BJ (cell line): ENCODE measurements around the gene ZNF189. TPM values are rescaled to one million over a fixed set of nuclear protein-coding genes. Genes with fewer than 3 reads are reported as not detected.

Source experiments
- CTCF ChIA-PET: fragments of 350-600 bp; formaldehyde crosslinking; extraction: SDS; loops from one replicate; lab custom pipeline; 2021; ENCODE audit warnings: antibody characterized with exemption, inconsistent platforms; lab: Yijun Ruan, JAX
- POLR2A ChIA-PET: fragments of 300-600 bp; sonication (Branson Sonifier 250); formaldehyde crosslinking; extraction: SDS; loops from one replicate; lab custom pipeline; 2021; ENCODE audit warnings: antibody characterized with exemption; lab: Charles Lee
- DNase-seq: peaks from one replicate; pipeline ENCODE4 v3.0.0-alpha.2; 2011; ENCODE audit warnings: low read depth
- H3K27me3 ChIP-seq: 2 replicates; pipeline ENCODE4 v1.6.0; 2011; ENCODE audit warnings: low read length; ENCODE audit not compliant: control insufficient read depth, insufficient read depth
- H3K36me3 ChIP-seq: 2 replicates; pipeline ENCODE4 v1.5.1; 2011; ENCODE audit warnings: low read length; ENCODE audit not compliant: control insufficient read depth, insufficient read depth
- H3K4me3 ChIP-seq: 2 replicates; pipeline ENCODE4 v1.5.1; 2011; ENCODE audit warnings: low read depth, mild to moderate bottlenecking, control low read depth, low read length
- polyA plus RNA-seq: library from polyadenylated mRNA; depleted of rRNA; stranded (reverse); fragments of >200 nt; gene quantifications from 2 replicates; pipeline ENCODE4 v1.2.3, GENCODE V29; 2011
- TF ChIP-seq, protein P1 (sequence below): IDR thresholded peaks from 2 replicates; pipeline ENCODE4 v1.5.1; 2011; ENCODE audit warnings: low read depth, mild to moderate bottlenecking, control low read depth, inconsistent platforms, low read length, moderate library complexity; ENCODE audit not compliant: insufficient read depth

The ZNF189 gene
- polyA plus RNA-seq, 1 experiment: 3.1 TPM

DNA sequence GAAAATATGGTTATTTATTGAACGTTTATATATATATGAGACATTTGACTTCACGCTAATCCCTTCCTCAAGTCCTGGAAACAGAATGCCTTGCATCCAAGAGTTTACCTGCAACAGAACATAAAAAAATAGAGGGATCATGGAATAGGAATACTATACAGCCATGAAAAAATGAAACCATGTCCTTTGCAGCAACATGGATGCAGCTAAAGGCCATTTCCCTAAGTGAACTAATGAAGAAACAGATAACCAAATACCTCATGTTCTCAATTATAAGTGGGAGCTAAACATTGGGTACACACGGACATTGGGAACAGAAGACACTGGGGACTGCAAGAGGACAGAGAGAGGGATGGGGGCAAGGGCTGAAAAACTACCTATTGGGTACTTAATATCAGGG is 26.8 kb upstream of the ZNF189 start:
- H3K4me3 ChIP-seq: no peak overlapping the region
- POLR2A ChIA-PET: no interaction called here
- TF ChIP-seq, protein P1, sequence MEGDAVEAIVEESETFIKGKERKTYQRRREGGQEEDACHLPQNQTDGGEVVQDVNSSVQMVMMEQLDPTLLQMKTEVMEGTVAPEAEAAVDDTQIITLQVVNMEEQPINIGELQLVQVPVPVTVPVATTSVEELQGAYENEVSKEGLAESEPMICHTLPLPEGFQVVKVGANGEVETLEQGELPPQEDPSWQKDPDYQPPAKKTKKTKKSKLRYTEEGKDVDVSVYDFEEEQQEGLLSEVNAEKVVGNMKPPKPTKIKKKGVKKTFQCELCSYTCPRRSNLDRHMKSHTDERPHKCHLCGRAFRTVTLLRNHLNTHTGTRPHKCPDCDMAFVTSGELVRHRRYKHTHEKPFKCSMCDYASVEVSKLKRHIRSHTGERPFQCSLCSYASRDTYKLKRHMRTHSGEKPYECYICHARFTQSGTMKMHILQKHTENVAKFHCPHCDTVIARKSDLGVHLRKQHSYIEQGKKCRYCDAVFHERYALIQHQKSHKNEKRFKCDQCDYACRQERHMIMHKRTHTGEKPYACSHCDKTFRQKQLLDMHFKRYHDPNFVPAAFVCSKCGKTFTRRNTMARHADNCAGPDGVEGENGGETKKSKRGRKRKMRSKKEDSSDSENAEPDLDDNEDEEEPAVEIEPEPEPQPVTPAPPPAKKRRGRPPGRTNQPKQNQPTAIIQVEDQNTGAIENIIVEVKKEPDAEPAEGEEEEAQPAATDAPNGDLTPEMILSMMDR: no peak
- no peaks in the 10 kb centered on the region for H3K27me3 ChIP-seq
- H3K36me3 ChIP-seq: no peaks in the 10 kb centered on the region
- CTCF ChIA-PET: interaction anchor here (0.9 to 2.6 kb wide), 2 partner anchors 15 to 17 kb away, joined by 4 to 9 read pairs; no protein-coding TSS in a partner anchor
- DNase-seq: no peak

DNA sequence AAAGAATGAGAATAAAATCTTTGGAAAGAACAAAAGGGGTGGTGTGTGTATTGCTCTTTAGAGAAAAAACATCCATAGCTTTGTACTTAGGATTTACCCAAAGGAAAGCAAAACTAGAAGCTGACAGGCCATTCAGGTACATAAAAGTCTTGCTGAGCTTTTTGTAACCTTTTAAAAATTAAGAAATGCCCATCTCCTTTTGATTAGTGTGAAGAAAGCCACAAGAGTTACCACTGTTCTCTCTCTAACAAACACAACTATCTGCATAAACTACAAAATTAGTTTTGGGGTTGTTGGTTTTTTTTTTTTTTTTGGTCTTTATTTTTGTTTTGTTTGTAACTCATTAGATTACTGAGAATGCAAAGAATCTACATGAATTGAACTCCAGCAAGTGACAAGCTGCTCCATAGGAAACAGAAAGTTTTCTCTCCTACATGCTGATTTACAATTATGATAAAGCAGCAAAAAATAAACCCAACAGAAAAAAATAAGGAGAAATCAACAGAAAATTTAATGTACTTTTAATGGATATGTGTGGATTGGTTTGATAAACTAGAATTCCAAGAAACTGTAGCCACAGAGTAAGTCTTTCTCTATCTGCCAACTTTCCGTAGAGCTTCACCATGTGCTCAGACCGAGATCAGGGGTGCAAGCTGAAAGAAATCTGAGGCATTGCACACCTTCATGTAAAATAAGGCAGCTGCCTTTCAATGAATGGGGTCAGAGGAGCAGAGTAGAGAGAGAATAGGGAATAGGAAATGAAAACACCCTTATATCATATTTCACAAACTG is 26.1 kb upstream of the ZNF189 start:
- no peaks in the 10 kb centered on the region for H3K27me3 ChIP-seq
- ChIA-PET CTCF (interaction anchor here (0.7 to 1.9 kb wide), 3 partner anchors 15 to 771 kb away, joined by 3 to 6 read pairs (median 4); no protein-coding TSS in a partner anchor), POLR2A (no interaction called here)
- TF ChIP-seq, protein P1: no peak
- no peak overlapping the region for H3K4me3 ChIP-seq
- H3K36me3 ChIP-seq: no peaks in the 10 kb centered on the region
- DNase-seq: no peak

GRCh38 chr9:101375546-101375945 is 23.1 kb upstream of the ZNF189 start:
- DNase-seq: no peak
- Histone ChIP-seq H3K4me3 (no peak overlapping the region), H3K27me3 (no peaks in the 10 kb centered on the region), H3K36me3 (no peaks in the 10 kb centered on the region)
- TF ChIP-seq, protein P1: no peak
- ChIA-PET CTCF (no interaction called here), POLR2A (interaction anchor here (0.5 kb wide), 1 partner anchor 906 kb away, joined by 3 read pairs; no protein-coding TSS in a partner anchor)

DNA sequence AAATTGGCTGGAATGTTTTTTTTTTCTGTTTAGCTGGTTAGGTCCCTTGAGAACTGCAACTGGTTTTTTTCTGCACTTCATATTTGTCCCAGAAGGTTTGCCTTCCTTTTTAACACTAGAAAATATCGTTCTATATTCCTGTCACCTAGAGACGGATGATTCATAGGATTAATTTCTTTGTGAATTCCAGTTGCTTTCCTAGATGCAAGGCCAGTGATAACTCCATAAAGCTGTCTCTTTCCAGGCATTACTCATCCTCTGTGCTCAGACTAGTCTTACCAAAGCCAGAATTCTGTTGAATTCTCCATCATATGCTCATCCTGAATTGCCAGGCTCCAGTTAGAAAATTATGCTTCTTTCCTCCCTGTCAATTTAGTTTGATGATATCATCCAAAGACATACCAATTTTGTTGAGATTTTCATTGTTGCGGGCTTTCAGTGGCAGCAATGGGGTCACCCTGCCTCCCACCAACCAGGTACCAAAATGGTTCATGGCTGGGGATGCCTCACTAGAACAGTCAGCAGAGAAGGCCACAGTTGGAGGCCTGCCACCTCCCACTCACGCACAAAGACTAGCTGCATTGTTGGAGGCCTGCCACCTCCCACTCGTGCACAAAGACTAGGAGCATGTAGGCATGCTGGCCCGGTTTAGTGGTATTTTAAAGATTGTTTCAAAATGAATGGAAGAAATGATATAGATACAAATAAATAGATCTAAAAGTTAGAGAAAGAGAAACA is 22.4 kb upstream of the ZNF189 start:
- CTCF ChIA-PET: interaction anchor here (1.1 to 1.2 kb wide), 2 partner anchors 10 to 11 kb away, joined by 3 to 5 read pairs; no protein-coding TSS in a partner anchor
- DNase-seq: peak; percentile 62
- POLR2A ChIA-PET: interaction anchor here (0.5 kb wide), 1 partner anchor 907 kb away, joined by 3 read pairs; no protein-coding TSS in a partner anchor
- no peak overlapping the region for H3K4me3 ChIP-seq
- TF ChIP-seq, protein P1: no peak
- no peaks in the 10 kb centered on the region for H3K36me3 ChIP-seq
- H3K27me3 ChIP-seq: no peaks in the 10 kb centered on the region

DNA sequence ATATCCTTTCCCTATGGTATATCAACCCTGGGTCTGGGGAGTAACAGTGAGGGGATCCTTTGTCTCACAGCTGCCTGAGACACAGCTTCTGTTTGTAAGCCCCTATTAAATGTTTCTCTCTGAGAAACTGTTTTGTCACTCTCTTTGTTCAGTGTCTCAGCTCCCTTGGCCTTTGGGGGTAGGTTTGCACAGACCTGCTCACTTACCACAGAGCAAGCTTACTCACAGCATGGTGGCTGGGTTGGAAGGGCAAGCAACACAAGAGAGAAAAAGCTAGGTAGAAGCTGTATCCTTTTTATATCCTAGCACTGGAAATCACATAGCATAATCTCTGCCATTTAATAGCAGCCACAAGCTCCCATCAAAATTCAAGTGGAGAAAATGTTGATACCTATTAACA is 18.4 kb upstream of the ZNF189 start:
- Histone ChIP-seq H3K36me3 (no peaks in the 10 kb centered on the region), H3K4me3 (no peak overlapping the region), H3K27me3 (no peaks in the 10 kb centered on the region)
- TF ChIP-seq, protein P1: no peak
- CTCF ChIA-PET: interaction anchor here (0.6 kb wide), 1 partner anchor 1047 kb away, joined by 4 read pairs; no protein-coding TSS in a partner anchor
- POLR2A ChIA-PET: no interaction called here
- no peak for DNase-seq
